ENCODE measurements around the gene TBX6.
"Not testable (repeated sequence)": the region's sequence is repeated elsewhere in the genome, so short reads cannot be mapped to it uniquely, and the experiment has no call there.

DNA sequence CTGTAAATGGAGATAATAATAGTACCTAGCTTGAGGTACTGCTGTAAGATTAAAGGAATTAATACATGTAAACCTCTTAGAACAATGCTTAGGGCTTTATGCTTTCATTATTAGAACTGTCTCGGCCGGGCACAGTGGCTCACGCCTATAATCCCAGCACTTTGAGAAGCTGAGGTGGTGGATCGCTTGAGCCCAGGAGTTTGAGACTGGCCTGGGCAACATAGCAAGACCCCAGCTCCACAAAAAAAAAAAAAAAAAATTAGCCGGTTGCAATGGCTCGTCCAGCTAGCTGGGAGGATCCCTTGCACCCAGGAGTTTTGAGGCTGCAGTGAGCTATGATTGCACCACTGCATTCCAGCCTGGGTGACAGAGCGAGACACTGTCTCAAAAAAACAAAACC lies 23.1 kb upstream of the TBX6 start:
- TF ChIP-seq, protein P1, sequence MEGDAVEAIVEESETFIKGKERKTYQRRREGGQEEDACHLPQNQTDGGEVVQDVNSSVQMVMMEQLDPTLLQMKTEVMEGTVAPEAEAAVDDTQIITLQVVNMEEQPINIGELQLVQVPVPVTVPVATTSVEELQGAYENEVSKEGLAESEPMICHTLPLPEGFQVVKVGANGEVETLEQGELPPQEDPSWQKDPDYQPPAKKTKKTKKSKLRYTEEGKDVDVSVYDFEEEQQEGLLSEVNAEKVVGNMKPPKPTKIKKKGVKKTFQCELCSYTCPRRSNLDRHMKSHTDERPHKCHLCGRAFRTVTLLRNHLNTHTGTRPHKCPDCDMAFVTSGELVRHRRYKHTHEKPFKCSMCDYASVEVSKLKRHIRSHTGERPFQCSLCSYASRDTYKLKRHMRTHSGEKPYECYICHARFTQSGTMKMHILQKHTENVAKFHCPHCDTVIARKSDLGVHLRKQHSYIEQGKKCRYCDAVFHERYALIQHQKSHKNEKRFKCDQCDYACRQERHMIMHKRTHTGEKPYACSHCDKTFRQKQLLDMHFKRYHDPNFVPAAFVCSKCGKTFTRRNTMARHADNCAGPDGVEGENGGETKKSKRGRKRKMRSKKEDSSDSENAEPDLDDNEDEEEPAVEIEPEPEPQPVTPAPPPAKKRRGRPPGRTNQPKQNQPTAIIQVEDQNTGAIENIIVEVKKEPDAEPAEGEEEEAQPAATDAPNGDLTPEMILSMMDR (IDR thresholded peaks at IDR 0.05 in 8 of 11, conservative IDR thresholded peaks at IDR 0.05 in 3 of 11), result not testable (repeated sequence)
- TF ChIP-seq POLR2A, POLR2AphosphoS5 (IDR thresholded peaks at IDR 0.05): not testable (repeated sequence)
